CD14-positive monocyte (primary cell): Measurements from ENCODE around the gene LARP1. TPM values are rescaled to one million over a fixed set of nuclear protein-coding genes. Genes with fewer than 3 reads are reported as not detected.

Experiments used
- DNase-seq, 3 donors: peaks; one replicate each; pipeline ENCODE4 v3.0.0-alpha.2; 2011 to 2022
- H2AFZ ChIP-seq: 2 replicates; pipeline ENCODE4 v1.6.0; 2012; ENCODE audit warnings: mild to moderate bottlenecking, low read depth, low read length, inconsistent platforms; ENCODE audit not compliant: insufficient read depth, poor library complexity, severe bottlenecking
- H3K27ac ChIP-seq, 2 donors: 1 replicate in 1 of 2; 2 replicates in 1 of 2; pipeline ENCODE4 v1.5.1; 2012 to 2013; ENCODE audit warnings: low read length in 2 of 2, control low read depth in 1 of 2, inconsistent platforms in 1 of 2, low read depth in 1 of 2, mild to moderate bottlenecking in 1 of 2
- H3K27me3 ChIP-seq, 2 donors: one replicate each; pipeline versions ENCODE4 v1.6.0 to v1.6.1; 2011 to 2013; ENCODE audit warnings: low read length in 2 of 2; ENCODE audit not compliant: control insufficient read depth in 2 of 2, insufficient read depth in 2 of 2
- H3K36me3 ChIP-seq, 2 donors: replicated peaks in 1 of 2; 1 replicate in 1 of 2; 2 replicates in 1 of 2; pipeline versions ENCODE4 v1.5.1 to v1.6.1; 2012 to 2013; ENCODE audit warnings: low read length in 2 of 2, control low read depth in 1 of 2, inconsistent platforms in 1 of 2, mild to moderate bottlenecking in 1 of 2; ENCODE audit not compliant: insufficient read depth in 2 of 2, control insufficient read depth in 1 of 2
- H3K4me1 ChIP-seq, 2 donors: 1 replicate in 1 of 2; 2 replicates in 1 of 2; pipeline versions ENCODE4 v1.5.1 to v1.6.1; 2012 to 2013; ENCODE audit warnings: low read length in 2 of 2, control low read depth in 1 of 2, inconsistent platforms in 1 of 2, mild to moderate bottlenecking in 1 of 2, moderate library complexity in 1 of 2; ENCODE audit not compliant: insufficient read depth in 2 of 2, control insufficient read depth in 1 of 2
- H3K4me2 ChIP-seq: replicated peaks from 2 replicates; pipeline ENCODE3; 2012; ENCODE audit warnings: low read length, moderate library complexity, mild to moderate bottlenecking; ENCODE audit not compliant: poor library complexity, severe bottlenecking; ENCODE audit errors: extremely low read depth
- H3K4me3 ChIP-seq, 3 experiments: fragments of 200-600 bp in 1 of 3; sonication (generic) in 1 of 3; replicated peaks in 1 of 3; 1 replicate in 2 of 3; 2 replicates in 1 of 3; pipeline ENCODE4 v1.5.1; 2011 to 2013; ENCODE audit warnings: low read length in 3 of 3, mild to moderate bottlenecking in 3 of 3, control low read depth in 2 of 3, low read depth in 2 of 3, inconsistent platforms in 1 of 3, moderate library complexity in 1 of 3
- H3K79me2 ChIP-seq: 2 replicates; pipeline ENCODE4 v1.6.0; 2012; ENCODE audit warnings: mild to moderate bottlenecking, control low read depth, inconsistent platforms, low read length, moderate library complexity; ENCODE audit not compliant: insufficient read depth
- H3K9ac ChIP-seq: 2 replicates; pipeline ENCODE4 v1.6.0; 2017; ENCODE audit warnings: low read length, mild to moderate bottlenecking; ENCODE audit not compliant: insufficient read depth, poor library complexity, severe bottlenecking
- H3K9me3 ChIP-seq, 2 donors: replicated peaks in 1 of 2; 1 replicate in 1 of 2; 2 replicates in 1 of 2; pipeline versions ENCODE4 v1.5.1 to v1.6.1; 2012 to 2013; ENCODE audit warnings: low read length in 2 of 2, control low read depth in 1 of 2; ENCODE audit not compliant: control insufficient read depth in 1 of 2, insufficient read depth in 1 of 2
- H4K20me1 ChIP-seq: 2 replicates; pipeline ENCODE4 v1.6.0; 2012; ENCODE audit warnings: mild to moderate bottlenecking, low read length, control low read depth, moderate library complexity; ENCODE audit not compliant: insufficient read depth
- H3K27ac Mint-ChIP-seq, 7 donors: one replicate each; pipeline ENCODE4 v1.8.0; 2020; ENCODE audit warnings: mild to moderate bottlenecking in 7 of 7, mixed read lengths in 7 of 7, moderate library complexity in 6 of 7, inconsistent platforms in 2 of 7
- H3K27me3 Mint-ChIP-seq, 3 donors: one replicate each; pipeline ENCODE4 v1.8.0; 2021 to 2022; ENCODE audit warnings: low read depth in 3 of 3, mild to moderate bottlenecking in 3 of 3, mixed read lengths in 3 of 3, moderate library complexity in 3 of 3, inconsistent platforms in 1 of 3
- H3K36me3 Mint-ChIP-seq, 2 donors: one replicate each; pipeline ENCODE4 v1.8.0; 2020; ENCODE audit warnings: mixed read lengths in 2 of 2, inconsistent platforms in 1 of 2, mild to moderate bottlenecking in 1 of 2
- H3K4me1 Mint-ChIP-seq: one replicate; pipeline ENCODE4 v1.8.0; 2020; ENCODE audit warnings: mild to moderate bottlenecking, mixed read lengths
- H3K4me3 Mint-ChIP-seq, 2 donors: one replicate each; pipeline ENCODE4 v1.8.0; 2020; ENCODE audit warnings: mild to moderate bottlenecking in 2 of 2, mixed read lengths in 2 of 2, moderate library complexity in 1 of 2
- H3K9me3 Mint-ChIP-seq, 7 donors: one replicate each; pipeline ENCODE4 v1.8.0; 2020 to 2022; ENCODE audit warnings: mixed read lengths in 7 of 7, mild to moderate bottlenecking in 6 of 7, moderate library complexity in 6 of 7, inconsistent platforms in 2 of 7
- CTCF ChIP-seq: fragments of 200-600 bp; IDR thresholded peaks from one replicate; pipeline ENCODE4 v1.8.0; 2022; ENCODE audit warnings: antibody characterized with exemption, mild to moderate bottlenecking
- WGBS: methylation state at CpG from one replicate; pipeline ENCODE4 v1.1.5; 2013; ENCODE audit warnings: missing lambda C conversion rate; ENCODE audit not compliant: insufficient coverage; 5-methylcytosine and 5-hydroxymethylcytosine counted together
- intact Hi-C, 2 donors: fragments of 100-400 bp; cut with micrococcal nuclease; formaldehyde crosslinking; loops; one replicate each; pipeline versions ENCODE4 v1.15.0 to v1.15.1; 2023
- polyA minus RNA-seq: library from RNA; depleted of rRNA, polyadenylated mRNA; stranded (reverse); fragments of >200 nt; gene quantifications from 2 replicates; pipeline ENCODE4 v1.2.3, GENCODE V29; 2012
- polyA plus RNA-seq, 3 donors: library from polyadenylated mRNA; depleted of rRNA in 1 of 3; unstranded in 2 of 3; stranded (reverse) in 1 of 3; fragments of 300-500 nt in 2 of 3; fragments of >200 nt in 1 of 3; fragmentation: Illumina TruSeq in 2 of 3; gene quantifications; 1 replicate in 2 of 3; 2 replicates in 1 of 3; pipeline ENCODE4 v1.2.3, GENCODE V29; 2012 to 2021
- total RNA-seq, 12 experiments: library from RNA in 1 of 12; stranded (reverse) in 1 of 12; fragments of 120-200 nt in 1 of 12; gene quantifications; one replicate each; pipeline ENCODE4 v1.2.4 and lab custom pipeline; 2013 to 2026; ENCODE audit warnings: mixed read lengths in 6 of 12, inconsistent platforms in 1 of 12

Gene LARP1
- 34.1 TPM for total RNA-seq (2013)
- polyA plus RNA-seq = 10 to 100 TPM in 1 of 3 donors, 1 to 10 TPM in 2; 4.7 to 55.0 (median 5.8) TPM
- polyA minus RNA-seq = 36.4 and 71.8 TPM in 2 replicates
- 49.2 to 127 (median 70.3) reads per million in 11 experiments for total RNA-seq (lab: John Stamatoyannopoulos, UW)

DNA sequence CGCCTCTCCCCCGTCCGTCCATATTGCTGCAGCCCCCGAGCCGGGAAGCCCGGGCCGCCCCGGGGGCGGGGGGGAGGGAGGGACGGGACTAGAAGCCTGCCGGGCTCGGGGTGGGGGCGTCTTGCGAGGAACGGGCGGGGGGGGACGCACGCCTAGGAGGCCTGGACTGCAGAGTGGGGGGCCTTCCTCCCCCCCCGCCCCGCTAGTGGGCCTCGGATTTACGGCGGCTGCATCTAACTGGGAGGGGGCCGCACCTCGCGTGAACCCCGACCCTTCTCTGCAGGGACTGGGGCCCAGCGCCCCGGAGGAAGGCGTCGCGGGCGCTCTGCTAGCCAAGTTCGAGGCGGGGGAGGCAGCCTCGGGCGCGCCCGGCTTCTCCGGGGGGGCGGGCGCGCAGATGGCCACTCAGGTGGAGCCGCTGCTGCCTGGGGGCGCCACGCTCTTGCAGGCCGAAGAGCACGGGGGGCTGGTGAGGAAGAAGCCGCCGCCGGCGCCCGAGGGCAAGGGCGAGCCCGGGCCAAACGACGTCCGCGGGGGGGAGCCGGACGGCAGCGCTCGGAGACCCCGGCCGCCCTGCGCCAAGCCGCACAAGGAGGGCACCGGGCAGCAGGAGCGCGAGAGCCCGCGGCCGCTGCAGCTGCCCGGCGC, at the start of gene LARP1:
Gene LARP1 (plus strand): TSS at position 17 of the 648 bp plus-strand sequence. CDS start 381 bp downstream, at position 398.
- peak within 1 kb of the TSS; percentile 93 to 99 for H3K4me3 Mint-ChIP-seq
- Histone ChIP-seq H3K4me2 (peak within 1 kb of the TSS; percentile 96), H3K4me3 (peak within 1 kb of the TSS; percentile 67 to 96 (median 91)), H3K27ac (peak within 1 kb of the TSS; percentile 80 to 96), H2AFZ (peak within 1 kb of the TSS; percentile 100), H3K27me3 (no peaks in the 10 kb centered on the region), H3K9me3 (no peaks in the 10 kb centered on the region), H3K9ac (peak within 1 kb of the TSS; percentile 89), H3K36me3 (no peaks in the 10 kb centered on the region), H3K79me2 (peaks cover 70% of the 10 kb centered on the region), H4K20me1 (peaks cover 33% of the 10 kb centered on the region), H3K4me1 (peaks cover 33 to 42% of the 10 kb centered on the region in 2 donors)
- TF ChIP-seq CTCF = no peak
- WGBS = under 1% methylated on average over 58 of the region's 75 CpGs
- intact Hi-C loops = loop anchor here (2.0 kb wide), 4 partner anchors 41 to 103 kb away; partner anchors contain the start of gene CNOT8 (in 2 of the 2)
- peaks cover 46% of the 10 kb centered on the region for H3K4me1 Mint-ChIP-seq
- H3K9me3 Mint-ChIP-seq = no peaks in the 10 kb centered on the region
- H3K27ac Mint-ChIP-seq = peak within 1 kb of the TSS; percentile 93 to 98 (median 95)
- peak in 1 of 3 donors; percentile 21 for DNase-seq
- H3K36me3 Mint-ChIP-seq = no peaks in the 10 kb centered on the region
- H3K27me3 Mint-ChIP-seq = no peaks in the 10 kb centered on the region

- H3K9ac ChIP-seq = no peak overlapping the region
- H3K27me3 Mint-ChIP-seq = peaks cover 0 to 2% (median 2%) of the 10 kb centered on the region in 3 donors
- H3K4me2 ChIP-seq = no peak overlapping the region
- H2AFZ ChIP-seq = no peak overlapping the region
- intact Hi-C loops = no loop called here
- peaks cover 0 to 17% of the 10 kb centered on the region in 2 donors for H3K4me1 ChIP-seq
- H3K79me2 ChIP-seq = no peaks in the 10 kb centered on the region
- H3K27ac Mint-ChIP-seq = peak overlapping the region in 3 of 7 donors; percentile 3 to 73 (median 13)
- H3K4me3 Mint-ChIP-seq = no peak overlapping the region
- H3K27me3 ChIP-seq = no peaks in the 10 kb centered on the region
- no peak overlapping the region for H3K27ac ChIP-seq
- no peak overlapping the region for H3K4me3 ChIP-seq
- H3K4me1 Mint-ChIP-seq = peaks cover 25% of the 10 kb centered on the region
- H3K36me3 Mint-ChIP-seq = no peaks in the 10 kb centered on the region
- no peaks in the 10 kb centered on the region for H3K9me3 ChIP-seq
- H4K20me1 ChIP-seq = no peaks in the 10 kb centered on the region
- H3K36me3 ChIP-seq = no peaks in the 10 kb centered on the region
- no peak for DNase-seq
- no peak for TF ChIP-seq CTCF
- WGBS = no CpG with 5 or more reads among the region's 1 CpG
- H3K9me3 Mint-ChIP-seq = peaks cover 0 to 2% (median 0%) of the 10 kb centered on the region in 7 donors
Observed at GRCh38 chr5:154706416-154706815, 48.8 kb upstream of the LARP1 start.
